NCI-H460 (cell line): ENCODE results near the gene PGAM5. TPM values are rescaled to one million over a fixed set of nuclear protein-coding genes. Genes with fewer than 3 reads are reported as not detected.
"Not testable (repeated sequence)": the region's sequence is repeated elsewhere in the genome, so short reads cannot be mapped to it uniquely, and the experiment has no call there.

Experiments used
- DNase-seq: peaks from one replicate; pipeline ENCODE4 v3.0.0-alpha.2; 2016; ENCODE audit warnings: low read depth; ENCODE audit errors: extremely low read depth
- total RNA-seq: library from RNA; depleted of rRNA; stranded (reverse); fragments of >200 nt; shearing (Covaris generic); gene quantifications from 2 replicates; pipeline ENCODE4 v1.2.3, GENCODE V29; 2014

PGAM5 gene
- total RNA-seq, 1 experiment from 2014 or later, result 72.9 TPM

- DNase-seq, result no peak
Observed at GRCh38 chr12:132741620-132742019, 31.0 kb downstream of the PGAM5 start.

- DNase-seq, result no peak
Observed at GRCh38 chr12:132743831-132744230, 33.2 kb downstream of the PGAM5 start.

- DNase-seq, result no peak
Observed at GRCh38 chr12:132746613-132747012, 36.0 kb downstream of the PGAM5 start.

GRCh38 chr12:132747395-132747794 lies 36.8 kb downstream of the PGAM5 start:
- no peak for DNase-seq

GRCh38 chr12:132747896-132748295 lies 37.3 kb downstream of the PGAM5 start:
- no peak for DNase-seq

- DNase-seq, result no peak
Observed at GRCh38 chr12:132748319-132748718, 37.7 kb downstream of the PGAM5 start.

- not testable (repeated sequence) for DNase-seq
Observed at GRCh38 chr12:132753670-132754069, 43.0 kb downstream of the PGAM5 start.

GRCh38 chr12:132754160-132754932 lies 43.7 kb downstream of the PGAM5 start:
- DNase-seq, result no peak

- not testable (repeated sequence) for DNase-seq
Observed at GRCh38 chr12:132758825-132759224, 48.2 kb downstream of the PGAM5 start.

GRCh38 chr12:132759359-132759758 lies 48.7 kb downstream of the PGAM5 start:
- DNase-seq, result no peak

GRCh38 chr12:132761032-132761920 lies 50.6 kb downstream of the PGAM5 start, which contains the start of gene ANKLE2:
Gene ANKLE2 (minus strand): TSS chr12:132761832. CDS start chr12:132761798, 34 bp downstream.
- peak; percentile 19 for DNase-seq

GRCh38 chr12:132761921-132762583 lies 51.4 kb downstream of the PGAM5 start:
- peak; percentile 84 for DNase-seq

GRCh38 chr12:132764231-132764630 lies 53.6 kb downstream of the PGAM5 start:
- DNase-seq, result no peak

GRCh38 chr12:132765361-132765760 lies 54.7 kb downstream of the PGAM5 start:
- DNase-seq, result no peak

- DNase-seq, result no peak
Observed at GRCh38 chr12:132766380-132767085, 55.9 kb downstream of the PGAM5 start.

GRCh38 chr12:132771126-132771838 lies 60.6 kb downstream of the PGAM5 start:
- no peak for DNase-seq
